Right atrium auricular region (tissue), 2 donors: ENCODE measurements around the gene STRIT1. TPM values are rescaled to one million over a fixed set of nuclear protein-coding genes. Genes with fewer than 3 reads are reported as not detected.

ENCODE experiments used
- DNase-seq: peaks from one replicate; pipeline ENCODE4 v3.0.0-alpha.2; 2019; ENCODE audit warnings: low spot score
- H3K27ac ChIP-seq, 2 donors: fragments of 200-600 bp; sonication (generic); 1 replicate in 1 of 2; 2 replicates in 1 of 2; pipeline ENCODE4 v1.5.1; 2016 to 2019
- H3K27me3 ChIP-seq, 2 donors: fragments of 200-600 bp; sonication (generic); one replicate each; pipeline versions ENCODE4 v1.5.1 to v1.6.0; 2017 to 2019
- H3K36me3 ChIP-seq: fragments of 200-600 bp; sonication (generic); one replicate; pipeline ENCODE4 v1.5.1; 2016
- H3K4me1 ChIP-seq, 2 donors: fragments of 200-600 bp; sonication (generic); one replicate each; pipeline versions ENCODE4 v1.5.1 to v1.6.0; 2017 to 2019
- H3K4me3 ChIP-seq, 2 donors: fragments of 200-600 bp; sonication (generic); 1 replicate in 1 of 2; 2 replicates in 1 of 2; pipeline ENCODE4 v1.5.1; 2017 to 2019; ENCODE audit warnings: mild to moderate bottlenecking in 1 of 2, moderate library complexity in 1 of 2
- H3K9me3 ChIP-seq, 2 donors: fragments of 200-600 bp; sonication (generic); one replicate each; pipeline ENCODE4 v1.5.1; 2019
- CTCF ChIP-seq, 2 donors: fragments of 200-600 bp; sonication (generic); IDR thresholded peaks; one replicate each; pipeline ENCODE4 v1.5.1; 2019; ENCODE audit warnings: antibody characterized with exemption in 2 of 2
- total RNA-seq, 2 donors: library from RNA; depleted of rRNA; stranded (reverse); fragments of >200 nt; gene quantifications; one replicate each; pipeline ENCODE4 v1.1.0, GENCODE V29; 2016

The STRIT1 gene
- total RNA-seq, 2 donors from 2014 or later = not detected

GRCh38 chr3:155327430-155327829 lies 33.9 kb upstream of the STRIT1 start:
- no peaks in the 10 kb centered on the region for H3K4me1 ChIP-seq
- H3K9me3 ChIP-seq = no peaks in the 10 kb centered on the region
- no peaks in the 10 kb centered on the region for H3K27me3 ChIP-seq

GRCh38 chr3:155326901-155327300 lies 33.4 kb upstream of the STRIT1 start:
- H3K4me3 ChIP-seq = no peak overlapping the region
- H3K4me1 ChIP-seq = no peaks in the 10 kb centered on the region
- no peak overlapping the region for H3K27ac ChIP-seq
- TF ChIP-seq CTCF (IDR thresholded peaks at IDR 0.05) = no peak
- H3K9me3 ChIP-seq = no peaks in the 10 kb centered on the region
- DNase-seq = no peak
- no peaks in the 10 kb centered on the region for H3K36me3 ChIP-seq
- no peaks in the 10 kb centered on the region for H3K27me3 ChIP-seq

More at GRCh38 chr3:155327430-155327829, 33.9 kb upstream of the STRIT1 start:
- H3K27ac ChIP-seq = no peak overlapping the region
- H3K4me3 ChIP-seq = no peak overlapping the region
- H3K36me3 ChIP-seq = no peaks in the 10 kb centered on the region
- no peak for TF ChIP-seq CTCF (IDR thresholded peaks at IDR 0.05)
- DNase-seq = no peak

GRCh38 chr3:155326244-155326643 lies 32.8 kb upstream of the STRIT1 start:
- H3K27me3 ChIP-seq = no peaks in the 10 kb centered on the region
- H3K36me3 ChIP-seq = no peaks in the 10 kb centered on the region
- H3K4me1 ChIP-seq = no peaks in the 10 kb centered on the region
- H3K9me3 ChIP-seq = no peaks in the 10 kb centered on the region
- no peak overlapping the region for H3K4me3 ChIP-seq
- TF ChIP-seq CTCF (IDR thresholded peaks at IDR 0.05) = no peak
- no peak overlapping the region for H3K27ac ChIP-seq
- no peak for DNase-seq

GRCh38 chr3:155325263-155325835 lies 31.9 kb upstream of the STRIT1 start:
- no peak for DNase-seq
- no peak for TF ChIP-seq CTCF (IDR thresholded peaks at IDR 0.05)
- H3K9me3 ChIP-seq = no peaks in the 10 kb centered on the region
- no peaks in the 10 kb centered on the region for H3K4me1 ChIP-seq
- no peak overlapping the region for H3K4me3 ChIP-seq
- H3K27ac ChIP-seq = no peak overlapping the region
- no peaks in the 10 kb centered on the region for H3K36me3 ChIP-seq
- no peaks in the 10 kb centered on the region for H3K27me3 ChIP-seq

GRCh38 chr3:155323063-155323666 lies 29.7 kb upstream of the STRIT1 start:
- Histone ChIP-seq H3K4me1 (no peaks in the 10 kb centered on the region), H3K36me3 (no peaks in the 10 kb centered on the region), H3K4me3 (no peak overlapping the region), H3K27ac (no peak overlapping the region), H3K9me3 (no peaks in the 10 kb centered on the region), H3K27me3 (no peaks in the 10 kb centered on the region)
- DNase-seq = no peak
- TF ChIP-seq CTCF (IDR thresholded peaks at IDR 0.05) = peak; percentile 44 to 74

- no peaks in the 10 kb centered on the region for H3K4me1 ChIP-seq
- no peaks in the 10 kb centered on the region for H3K9me3 ChIP-seq
- no peak overlapping the region for H3K27ac ChIP-seq
- no peaks in the 10 kb centered on the region for H3K27me3 ChIP-seq
- no peak for DNase-seq
- no peak for TF ChIP-seq CTCF (IDR thresholded peaks at IDR 0.05)
- no peaks in the 10 kb centered on the region for H3K36me3 ChIP-seq
- no peak overlapping the region for H3K4me3 ChIP-seq
Observed at GRCh38 chr3:155321418-155321817, 27.9 kb upstream of the STRIT1 start.
